Measurements from ENCODE around the gene SLC6A13. TPM values are rescaled to one million over a fixed set of nuclear protein-coding genes. Genes with fewer than 3 reads are reported as not detected.

SLC6A13 gene
- total RNA-seq, 1 experiment from 2014 or later = not detected

DNA sequence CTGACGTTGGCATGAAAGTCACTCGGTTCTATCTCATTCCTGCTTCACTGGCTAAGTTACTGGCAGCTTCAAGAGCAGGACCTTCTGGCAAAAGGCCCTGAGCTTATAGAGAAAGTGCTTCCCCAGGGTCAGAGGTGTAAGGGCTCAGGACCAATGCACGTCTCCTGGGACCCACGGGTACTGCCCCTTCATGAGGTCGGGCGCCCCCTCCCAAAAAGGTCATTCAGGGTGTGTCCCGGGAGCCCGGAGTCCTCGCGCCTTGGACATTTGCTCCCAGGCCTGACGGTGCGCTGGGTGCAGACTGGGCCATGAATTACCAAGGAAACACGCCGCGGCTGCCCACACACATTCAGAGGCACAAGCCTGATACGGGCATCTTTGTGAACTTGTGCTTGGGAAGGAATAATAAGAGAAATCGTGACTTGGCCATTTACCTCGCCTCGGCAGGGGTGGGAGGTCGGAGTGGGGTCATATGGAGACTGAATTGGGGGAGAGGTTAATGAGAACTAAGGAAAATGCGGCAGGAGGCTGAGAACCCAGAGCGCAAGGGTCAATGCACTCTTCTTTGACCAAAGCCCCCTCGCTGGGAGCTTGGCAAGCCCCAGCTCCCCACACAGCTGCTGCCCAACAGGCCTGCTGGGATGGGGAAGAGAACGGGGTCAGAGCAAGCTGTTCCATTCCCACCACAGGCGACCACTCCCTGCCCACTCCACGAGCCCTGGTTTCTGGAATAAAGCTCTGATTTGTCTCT is 33.0 kb downstream of the SLC6A13 start:
- no peak overlapping the region for H3K4me3 ChIP-seq (ENCODE audit: low read depth, low read length, poor library complexity, severe bottlenecking)
- no peak for TF ChIP-seq EZH2 (IDR thresholded peaks at IDR 0.05; ENCODE audit: borderline replicate concordance, low read depth, low read length, poor library complexity, severe bottlenecking)
- H3K36me3 ChIP-seq (ENCODE audit: insufficient read depth, low read length, poor library complexity, severe bottlenecking) = no peaks in the 10 kb centered on the region
- no peak for DNase-seq (ENCODE audit: low spot score)
- CTCF ChIA-PET = no interaction called here
- H3K27me3 ChIP-seq (replicated peaks; ENCODE audit: insufficient read depth, low read depth, low read length, poor library complexity) = no peaks in the 10 kb centered on the region
- no TSS peak for BruUV-seq (replicated peaks)
- no peaks in the 10 kb centered on the region for H3K4me1 ChIP-seq (ENCODE audit: insufficient read depth, low read length, poor library complexity, severe bottlenecking)
- H3K27ac ChIP-seq (ENCODE audit: low read depth, low read length, poor library complexity, severe bottlenecking) = no peak overlapping the region
- no peaks in the 10 kb centered on the region for H3K9me3 ChIP-seq (ENCODE audit: low read depth, low read length, poor library complexity, severe bottlenecking)
- intact Hi-C loops (cut with micrococcal nuclease; ENCODE audit: unreplicated experiment) = no loop called here
- POLR2A ChIA-PET (ENCODE audit: low non-redundant PET) = no interaction called here

DNA sequence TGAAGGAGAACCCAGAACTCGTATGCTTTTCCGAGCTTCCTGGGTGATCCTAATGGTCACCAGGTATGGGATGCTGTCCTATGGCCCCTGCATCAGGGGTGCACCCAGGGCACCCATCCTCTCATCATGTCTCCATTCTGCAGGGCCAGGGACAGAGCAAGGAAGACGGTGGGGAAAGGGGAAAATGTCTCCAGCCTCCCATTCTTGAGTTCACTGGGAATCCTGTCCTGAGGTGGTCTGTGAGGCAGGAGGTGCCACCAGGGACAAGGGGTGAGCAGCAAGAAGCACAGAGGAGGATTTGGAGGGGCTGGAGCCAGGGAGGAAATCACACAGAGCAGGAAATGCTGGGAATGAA is 33.8 kb downstream of the SLC6A13 start:
- Histone ChIP-seq H3K9me3 (ENCODE audit: low read depth, low read length, poor library complexity, severe bottlenecking) (no peaks in the 10 kb centered on the region), H3K4me1 (ENCODE audit: insufficient read depth, low read length, poor library complexity, severe bottlenecking) (no peaks in the 10 kb centered on the region), H3K4me3 (ENCODE audit: low read depth, low read length, poor library complexity, severe bottlenecking) (no peak overlapping the region), H3K27ac (ENCODE audit: low read depth, low read length, poor library complexity, severe bottlenecking) (no peak overlapping the region), H3K27me3 (replicated peaks; ENCODE audit: insufficient read depth, low read depth, low read length, poor library complexity) (no peaks in the 10 kb centered on the region), H3K36me3 (ENCODE audit: insufficient read depth, low read length, poor library complexity, severe bottlenecking) (no peaks in the 10 kb centered on the region)
- intact Hi-C loops (cut with micrococcal nuclease; ENCODE audit: unreplicated experiment) = no loop called here
- no peak for DNase-seq (ENCODE audit: low spot score)
- ChIA-PET CTCF (no interaction called here), POLR2A (ENCODE audit: low non-redundant PET) (no interaction called here)
- TF ChIP-seq EZH2 (IDR thresholded peaks at IDR 0.05; ENCODE audit: borderline replicate concordance, low read depth, low read length, poor library complexity, severe bottlenecking) (no peak), CTCF (conservative IDR thresholded peaks at IDR 0.05; ENCODE audit: low read depth, low read length) (no peak)
- BruUV-seq (replicated peaks) = no TSS peak

GRCh38 chr12:227923-228845 is 34.5 kb downstream of the SLC6A13 start:
- no peak overlapping the region for H3K27ac ChIP-seq (ENCODE audit: low read depth, low read length, poor library complexity, severe bottlenecking)
- H3K4me3 ChIP-seq (ENCODE audit: low read depth, low read length, poor library complexity, severe bottlenecking) = no peak overlapping the region
- no peaks in the 10 kb centered on the region for H3K36me3 ChIP-seq (ENCODE audit: insufficient read depth, low read length, poor library complexity, severe bottlenecking)
- BruUV-seq (replicated peaks) = no TSS peak
- no peak for DNase-seq (ENCODE audit: low spot score)
- TF ChIP-seq EZH2 (IDR thresholded peaks at IDR 0.05; ENCODE audit: borderline replicate concordance, low read depth, low read length, poor library complexity, severe bottlenecking) (no peak), CTCF (conservative IDR thresholded peaks at IDR 0.05; ENCODE audit: low read depth, low read length) (no peak)
- CTCF ChIA-PET = no interaction called here
- no peaks in the 10 kb centered on the region for H3K4me1 ChIP-seq (ENCODE audit: insufficient read depth, low read length, poor library complexity, severe bottlenecking)
- POLR2A ChIA-PET (ENCODE audit: low non-redundant PET) = no interaction called here
- intact Hi-C loops (cut with micrococcal nuclease; ENCODE audit: unreplicated experiment) = no loop called here
- H3K9me3 ChIP-seq (ENCODE audit: low read depth, low read length, poor library complexity, severe bottlenecking) = no peaks in the 10 kb centered on the region
- H3K27me3 ChIP-seq (replicated peaks; ENCODE audit: insufficient read depth, low read depth, low read length, poor library complexity) = no peaks in the 10 kb centered on the region
